WTC11 (cell line): ENCODE results near the gene GALNT18.

Experiments used
- ATF1 ChIP-seq: sonication (generic); formaldehyde crosslinking; IDR thresholded peaks from 2 replicates; pipeline ENCODE4 v1.8.1; 2023; ENCODE audit warnings: mild to moderate bottlenecking, moderate library complexity, missing genetic modification reagents
- GRHL2 ChIP-seq: fragments of 250-450 bp; sonication (Bioruptor Pico); IDR thresholded peaks from 2 replicates; pipeline ENCODE4 v1.8.0; 2022; ENCODE audit warnings: mild to moderate bottlenecking, moderate library complexity; ENCODE audit not compliant: insufficient replicate concordance, severe bottlenecking
- MYBL2 ChIP-seq: sonication (generic); formaldehyde crosslinking; IDR thresholded peaks from 2 replicates; pipeline ENCODE4 v1.8.1; 2023; ENCODE audit warnings: mild to moderate bottlenecking, moderate library complexity, missing genetic modification reagents
- SMAD3 ChIP-seq: sonication (generic); formaldehyde crosslinking; IDR thresholded peaks from 2 replicates; pipeline ENCODE4 v1.8.0; 2022; ENCODE audit warnings: missing genetic modification reagents, mild to moderate bottlenecking, borderline replicate concordance
- ZNF232 ChIP-seq: sonication (generic); formaldehyde crosslinking; IDR thresholded peaks from 2 replicates; pipeline ENCODE4 v1.8.0; 2022; ENCODE audit warnings: mild to moderate bottlenecking, missing genetic modification reagents
- ZNF263 ChIP-seq: sonication (generic); formaldehyde crosslinking; IDR thresholded peaks from 2 replicates; pipeline ENCODE4 v1.8.1; 2022; ENCODE audit warnings: low read depth, mild to moderate bottlenecking, moderate library complexity, missing genetic modification reagents
- TF ChIP-seq, protein P1 (sequence below): fragments of 200-600 bp; IDR thresholded peaks from 2 replicates; pipeline ENCODE4 v1.8.0; 2022; ENCODE audit warnings: antibody characterized with exemption
- TF ChIP-seq, protein P2 (sequence below): sonication (generic); formaldehyde crosslinking; IDR thresholded peaks from 2 replicates; pipeline ENCODE4 v1.8.0; 2022; ENCODE audit warnings: mild to moderate bottlenecking, missing genetic modification reagents
- TF ChIP-seq, protein P3 (sequence below): sonication (generic); formaldehyde crosslinking; conservative IDR thresholded peaks from 2 replicates; pipeline ENCODE4 v1.8.1; 2023; ENCODE audit warnings: mild to moderate bottlenecking, low read depth, missing genetic modification reagents, moderate library complexity
- TF ChIP-seq, protein P4 (sequence below): sonication (generic); formaldehyde crosslinking; IDR thresholded peaks from 2 replicates; pipeline ENCODE4 v1.8.0; 2022; ENCODE audit warnings: mild to moderate bottlenecking, missing genetic modification reagents
- TF ChIP-seq, protein P5 (sequence below): sonication (generic); formaldehyde crosslinking; IDR thresholded peaks from 2 replicates; pipeline ENCODE4 v1.8.1; 2022; ENCODE audit warnings: missing genetic modification reagents, borderline replicate concordance

DNA sequence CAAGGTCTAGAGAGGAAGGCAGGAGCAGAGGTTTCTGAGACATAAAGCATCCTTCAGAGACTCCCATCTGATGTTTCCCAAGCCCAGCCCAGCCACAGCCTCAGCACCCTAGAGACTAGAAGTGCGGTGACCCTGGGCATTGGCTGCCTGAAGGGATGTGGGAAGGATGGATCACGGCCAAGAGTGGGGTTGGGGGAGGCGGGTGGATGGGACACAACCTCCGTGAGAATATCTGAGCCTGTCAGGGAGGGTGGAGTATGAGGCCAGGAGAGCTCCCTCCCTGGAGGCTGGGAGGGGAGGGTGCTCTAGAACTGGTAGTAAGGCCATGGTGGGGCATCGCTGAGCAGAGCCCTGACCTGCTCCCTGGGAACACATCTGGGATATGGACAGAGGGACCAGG lies 340.2 kb downstream of the GALNT18 start:
- TF ChIP-seq, protein P1, sequence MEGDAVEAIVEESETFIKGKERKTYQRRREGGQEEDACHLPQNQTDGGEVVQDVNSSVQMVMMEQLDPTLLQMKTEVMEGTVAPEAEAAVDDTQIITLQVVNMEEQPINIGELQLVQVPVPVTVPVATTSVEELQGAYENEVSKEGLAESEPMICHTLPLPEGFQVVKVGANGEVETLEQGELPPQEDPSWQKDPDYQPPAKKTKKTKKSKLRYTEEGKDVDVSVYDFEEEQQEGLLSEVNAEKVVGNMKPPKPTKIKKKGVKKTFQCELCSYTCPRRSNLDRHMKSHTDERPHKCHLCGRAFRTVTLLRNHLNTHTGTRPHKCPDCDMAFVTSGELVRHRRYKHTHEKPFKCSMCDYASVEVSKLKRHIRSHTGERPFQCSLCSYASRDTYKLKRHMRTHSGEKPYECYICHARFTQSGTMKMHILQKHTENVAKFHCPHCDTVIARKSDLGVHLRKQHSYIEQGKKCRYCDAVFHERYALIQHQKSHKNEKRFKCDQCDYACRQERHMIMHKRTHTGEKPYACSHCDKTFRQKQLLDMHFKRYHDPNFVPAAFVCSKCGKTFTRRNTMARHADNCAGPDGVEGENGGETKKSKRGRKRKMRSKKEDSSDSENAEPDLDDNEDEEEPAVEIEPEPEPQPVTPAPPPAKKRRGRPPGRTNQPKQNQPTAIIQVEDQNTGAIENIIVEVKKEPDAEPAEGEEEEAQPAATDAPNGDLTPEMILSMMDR, result no peak
- TF ChIP-seq, protein P2, sequence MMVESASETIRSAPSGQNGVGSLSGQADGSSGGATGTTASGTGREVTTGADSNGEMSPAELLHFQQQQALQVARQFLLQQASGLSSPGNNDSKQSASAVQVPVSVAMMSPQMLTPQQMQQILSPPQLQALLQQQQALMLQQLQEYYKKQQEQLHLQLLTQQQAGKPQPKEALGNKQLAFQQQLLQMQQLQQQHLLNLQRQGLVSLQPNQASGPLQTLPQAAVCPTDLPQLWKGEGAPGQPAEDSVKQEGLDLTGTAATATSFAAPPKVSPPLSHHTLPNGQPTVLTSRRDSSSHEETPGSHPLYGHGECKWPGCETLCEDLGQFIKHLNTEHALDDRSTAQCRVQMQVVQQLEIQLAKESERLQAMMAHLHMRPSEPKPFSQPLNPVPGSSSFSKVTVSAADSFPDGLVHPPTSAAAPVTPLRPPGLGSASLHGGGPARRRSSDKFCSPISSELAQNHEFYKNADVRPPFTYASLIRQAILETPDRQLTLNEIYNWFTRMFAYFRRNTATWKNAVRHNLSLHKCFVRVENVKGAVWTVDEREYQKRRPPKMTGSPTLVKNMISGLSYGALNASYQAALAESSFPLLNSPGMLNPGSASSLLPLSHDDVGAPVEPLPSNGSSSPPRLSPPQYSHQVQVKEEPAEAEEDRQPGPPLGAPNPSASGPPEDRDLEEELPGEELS (CRISPR knock-in tag), result no peak
- TF ChIP-seq SMAD3 (CRISPR knock-in tag) (no peak), GRHL2 (no peak), ZNF232 (CRISPR knock-in tag) (no peak), ZNF263 (CRISPR knock-in tag) (no peak), ATF1 (CRISPR knock-in tag) (no peak), MYBL2 (CRISPR knock-in tag) (no peak)
- TF ChIP-seq, protein P3, sequence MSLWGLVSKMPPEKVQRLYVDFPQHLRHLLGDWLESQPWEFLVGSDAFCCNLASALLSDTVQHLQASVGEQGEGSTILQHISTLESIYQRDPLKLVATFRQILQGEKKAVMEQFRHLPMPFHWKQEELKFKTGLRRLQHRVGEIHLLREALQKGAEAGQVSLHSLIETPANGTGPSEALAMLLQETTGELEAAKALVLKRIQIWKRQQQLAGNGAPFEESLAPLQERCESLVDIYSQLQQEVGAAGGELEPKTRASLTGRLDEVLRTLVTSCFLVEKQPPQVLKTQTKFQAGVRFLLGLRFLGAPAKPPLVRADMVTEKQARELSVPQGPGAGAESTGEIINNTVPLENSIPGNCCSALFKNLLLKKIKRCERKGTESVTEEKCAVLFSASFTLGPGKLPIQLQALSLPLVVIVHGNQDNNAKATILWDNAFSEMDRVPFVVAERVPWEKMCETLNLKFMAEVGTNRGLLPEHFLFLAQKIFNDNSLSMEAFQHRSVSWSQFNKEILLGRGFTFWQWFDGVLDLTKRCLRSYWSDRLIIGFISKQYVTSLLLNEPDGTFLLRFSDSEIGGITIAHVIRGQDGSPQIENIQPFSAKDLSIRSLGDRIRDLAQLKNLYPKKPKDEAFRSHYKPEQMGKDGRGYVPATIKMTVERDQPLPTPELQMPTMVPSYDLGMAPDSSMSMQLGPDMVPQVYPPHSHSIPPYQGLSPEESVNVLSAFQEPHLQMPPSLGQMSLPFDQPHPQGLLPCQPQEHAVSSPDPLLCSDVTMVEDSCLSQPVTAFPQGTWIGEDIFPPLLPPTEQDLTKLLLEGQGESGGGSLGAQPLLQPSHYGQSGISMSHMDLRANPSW (CRISPR knock-in tag), result no peak
- TF ChIP-seq, protein P4, sequence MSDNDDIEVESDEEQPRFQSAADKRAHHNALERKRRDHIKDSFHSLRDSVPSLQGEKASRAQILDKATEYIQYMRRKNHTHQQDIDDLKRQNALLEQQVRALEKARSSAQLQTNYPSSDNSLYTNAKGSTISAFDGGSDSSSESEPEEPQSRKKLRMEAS, result no peak
- TF ChIP-seq, protein P5, sequence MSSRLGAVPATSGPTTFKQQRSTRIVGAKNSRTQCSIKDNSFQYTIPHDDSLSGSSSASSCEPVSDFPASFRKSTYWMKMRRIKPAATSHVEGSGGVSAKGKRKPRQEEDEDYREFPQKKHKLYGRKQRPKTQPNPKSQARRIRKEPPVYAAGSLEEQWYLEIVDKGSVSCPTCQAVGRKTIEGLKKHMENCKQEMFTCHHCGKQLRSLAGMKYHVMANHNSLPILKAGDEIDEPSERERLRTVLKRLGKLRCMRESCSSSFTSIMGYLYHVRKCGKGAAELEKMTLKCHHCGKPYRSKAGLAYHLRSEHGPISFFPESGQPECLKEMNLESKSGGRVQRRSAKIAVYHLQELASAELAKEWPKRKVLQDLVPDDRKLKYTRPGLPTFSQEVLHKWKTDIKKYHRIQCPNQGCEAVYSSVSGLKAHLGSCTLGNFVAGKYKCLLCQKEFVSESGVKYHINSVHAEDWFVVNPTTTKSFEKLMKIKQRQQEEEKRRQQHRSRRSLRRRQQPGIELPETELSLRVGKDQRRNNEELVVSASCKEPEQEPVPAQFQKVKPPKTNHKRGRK (CRISPR knock-in tag), result no peak
